Caco-2 (cell line): Measurements from ENCODE around the gene RAB12. TPM values are rescaled to one million over a fixed set of nuclear protein-coding genes. Genes with fewer than 3 reads are reported as not detected.

Experiments used
- BruUV-seq: library from RNA; stranded (reverse); fragments of 400-500 nt; replicated peaks from 2 replicates; lab custom pipeline; 2021; lab: Mats Ljungman, UMichigan
- CTCF ChIA-PET: fragments of 300-600 bp; sonication (Branson Sonifier 250); formaldehyde crosslinking; loops from one replicate; lab custom pipeline; 2022; ENCODE audit warnings: antibody characterized with exemption; lab: Charles Lee
- POLR2A ChIA-PET: fragments of 300-600 bp; sonication (Branson Sonifier 250); formaldehyde crosslinking; loops from one replicate; lab custom pipeline; 2022; ENCODE audit warnings: antibody characterized with exemption; lab: Charles Lee
- DNase-seq, 2 experiments: peaks; one replicate each; pipeline versions ENCODE4 v3.0.0 to v3.0.0-alpha.2; 2020 to 2022
- H3K27me3 ChIP-seq: replicated peaks from 2 replicates; pipeline ENCODE4 v1.6.0; 2011; ENCODE audit warnings: low read length; ENCODE audit not compliant: control insufficient read depth, insufficient read depth
- H3K36me3 ChIP-seq: 2 replicates; pipeline ENCODE4 v1.5.1; 2011; ENCODE audit warnings: low read length; ENCODE audit not compliant: control insufficient read depth, insufficient read depth
- H3K4me1 ChIP-seq: fragments of 250-450 bp; sonication (Bioruptor Pico); 2 replicates; pipeline ENCODE4 v1.5.1; 2020; ENCODE audit warnings: mild to moderate bottlenecking
- H3K4me3 ChIP-seq: 2 replicates; pipeline ENCODE4 v1.5.1; 2011; ENCODE audit warnings: low read depth, mild to moderate bottlenecking, control low read depth, low read length
- H3K9me3 ChIP-seq: fragments of 250-450 bp; sonication (Bioruptor Pico); 2 replicates; pipeline ENCODE4 v1.5.1; 2020; ENCODE audit warnings: mild to moderate bottlenecking, moderate library complexity
- H3K27ac Mint-ChIP-seq: one replicate; pipeline ENCODE4 v1.8.0; 2022; ENCODE audit warnings: mixed read lengths; ENCODE audit not compliant: unreplicated experiment
- H3K27me3 Mint-ChIP-seq: one replicate; pipeline ENCODE4 v1.8.0; 2022; ENCODE audit warnings: mixed read lengths; ENCODE audit not compliant: insufficient read depth, unreplicated experiment
- H3K36me3 Mint-ChIP-seq: one replicate; pipeline ENCODE4 v1.8.0; 2022; ENCODE audit warnings: mild to moderate bottlenecking, mixed read lengths; ENCODE audit not compliant: insufficient read depth, unreplicated experiment
- H3K4me1 Mint-ChIP-seq: one replicate; pipeline ENCODE4 v1.8.0; 2022; ENCODE audit warnings: low read depth, mixed read lengths; ENCODE audit not compliant: unreplicated experiment
- H3K4me3 Mint-ChIP-seq: one replicate; pipeline ENCODE4 v1.8.0; 2022; ENCODE audit warnings: mild to moderate bottlenecking, moderate library complexity, mixed read lengths; ENCODE audit not compliant: unreplicated experiment
- H3K9me3 Mint-ChIP-seq: one replicate; pipeline ENCODE4 v1.8.0; 2022; ENCODE audit warnings: mixed read lengths; ENCODE audit not compliant: unreplicated experiment
- CTCF ChIP-seq, 2 experiments: fragments of 200-600 bp in 1 of 2; IDR thresholded peaks; 1 replicate in 1 of 2; 2 replicates in 1 of 2; pipeline versions ENCODE4 v1.5.1 to v1.8.0; 2011 to 2022; ENCODE audit warnings: antibody characterized with exemption in 1 of 2, control low read depth in 1 of 2, inconsistent platforms in 1 of 2, low read depth in 1 of 2, low read length in 1 of 2, mild to moderate bottlenecking in 1 of 2, moderate library complexity in 1 of 2; ENCODE audit not compliant: insufficient read depth in 1 of 2, severe bottlenecking in 1 of 2, unreplicated experiment in 1 of 2
- intact Hi-C: fragments of 100-400 bp; cut with micrococcal nuclease; formaldehyde crosslinking; loops from one replicate; pipeline ENCODE4 v1.10.0; 2022; ENCODE audit not compliant: unreplicated experiment
- total RNA-seq: library from RNA; stranded (reverse); gene quantifications from 2 replicates; pipeline ENCODE4 v1.2.3, GENCODE V29; 2022

RAB12 gene
- total RNA-seq, 1 experiment from 2014 or later, result 42.8 TPM

GRCh38 chr18:8654503-8655451, 45.5 kb downstream of the RAB12 start:
- no peaks in the 10 kb centered on the region for H3K4me1 ChIP-seq

GRCh38 chr18:8656232-8656631, 47.0 kb downstream of the RAB12 start:
- H3K4me1 Mint-ChIP-seq, result peaks cover 7% of the 10 kb centered on the region
- Histone ChIP-seq H3K36me3 (no peaks in the 10 kb centered on the region), H3K4me3 (no peak overlapping the region), H3K4me1 (no peaks in the 10 kb centered on the region), H3K27me3 (no peaks in the 10 kb centered on the region), H3K9me3 (no peaks in the 10 kb centered on the region)
- DNase-seq, result no peak
- no peaks in the 10 kb centered on the region for H3K36me3 Mint-ChIP-seq
- intact Hi-C loops, result no loop called here
- no peaks in the 10 kb centered on the region for H3K9me3 Mint-ChIP-seq
- ChIA-PET POLR2A (no interaction called here), CTCF (no interaction called here)
- H3K27me3 Mint-ChIP-seq, result no peaks in the 10 kb centered on the region
- no TSS peak for BruUV-seq
- no peak for TF ChIP-seq CTCF (IDR thresholded peaks at IDR 0.05; ENCODE audit: insufficient read depth in 1 of 2, low read depth in 1 of 2, low read length in 1 of 2, severe bottlenecking in 1 of 2, unreplicated experiment in 1 of 2)
- no peak overlapping the region for H3K4me3 Mint-ChIP-seq
- no peak overlapping the region for H3K27ac Mint-ChIP-seq

More at GRCh38 chr18:8654503-8655451, 45.5 kb downstream of the RAB12 start:
- peak; percentile 48 to 74 for TF ChIP-seq CTCF (IDR thresholded peaks at IDR 0.05; ENCODE audit: insufficient read depth in 1 of 2, low read depth in 1 of 2, low read length in 1 of 2, severe bottlenecking in 1 of 2, unreplicated experiment in 1 of 2)
- H3K9me3 Mint-ChIP-seq, result no peaks in the 10 kb centered on the region
- H3K4me3 Mint-ChIP-seq, result no peak overlapping the region
- no peak overlapping the region for H3K27ac Mint-ChIP-seq
- intact Hi-C loops, result loop anchor here (1.0 to 5.0 kb wide), 2 partner anchors 48 to 334 kb away; no protein-coding TSS in a partner anchor
- ChIA-PET CTCF (interaction anchor here (1.7 kb wide), 1 partner anchor 333 kb away, joined by 13 read pairs; no protein-coding TSS in a partner anchor), POLR2A (no interaction called here)
- no peaks in the 10 kb centered on the region for H3K36me3 ChIP-seq
- no peaks in the 10 kb centered on the region for H3K36me3 Mint-ChIP-seq
- no peaks in the 10 kb centered on the region for H3K27me3 ChIP-seq
- H3K27me3 Mint-ChIP-seq, result no peaks in the 10 kb centered on the region
- H3K9me3 ChIP-seq, result no peaks in the 10 kb centered on the region
- no TSS peak for BruUV-seq
- DNase-seq, result no peak
- peaks cover 7% of the 10 kb centered on the region for H3K4me1 Mint-ChIP-seq
- no peak overlapping the region for H3K4me3 ChIP-seq

GRCh38 chr18:8657050-8657820, 48.0 kb downstream of the RAB12 start:
- CTCF ChIA-PET, result interaction anchor here (0.5 to 0.8 kb wide), 2 partner anchors 37 to 58 kb away, joined by 3 read pairs; no protein-coding TSS in a partner anchor
- H3K27me3 ChIP-seq, result no peaks in the 10 kb centered on the region
- H3K4me3 Mint-ChIP-seq, result no peak overlapping the region
- H3K4me1 ChIP-seq, result no peaks in the 10 kb centered on the region
- BruUV-seq, result no TSS peak
- POLR2A ChIA-PET, result no interaction called here
- H3K4me1 Mint-ChIP-seq, result peaks cover 7% of the 10 kb centered on the region
- no peak overlapping the region for H3K4me3 ChIP-seq
- intact Hi-C loops, result no loop called here
- no peaks in the 10 kb centered on the region for H3K9me3 ChIP-seq
- no peaks in the 10 kb centered on the region for H3K27me3 Mint-ChIP-seq
- H3K36me3 ChIP-seq, result no peaks in the 10 kb centered on the region
- no peak for DNase-seq
- no peak for TF ChIP-seq CTCF (IDR thresholded peaks at IDR 0.05; ENCODE audit: insufficient read depth in 1 of 2, low read depth in 1 of 2, low read length in 1 of 2, severe bottlenecking in 1 of 2, unreplicated experiment in 1 of 2)
- no peaks in the 10 kb centered on the region for H3K36me3 Mint-ChIP-seq
- no peaks in the 10 kb centered on the region for H3K9me3 Mint-ChIP-seq
- H3K27ac Mint-ChIP-seq, result no peak overlapping the region
